Fibroblast of lung (primary cell): ENCODE measurements around the gene KCTD14. TPM values are rescaled to one million over a fixed set of nuclear protein-coding genes. Genes with fewer than 3 reads are reported as not detected.
"Not testable (repeated sequence)": the region's sequence is repeated elsewhere in the genome, so short reads cannot be mapped to it uniquely, and the experiment has no call there.

Experiments
- DNase-seq, 2 donors: peaks; one replicate each; pipeline versions ENCODE4 v3.0.0 to v3.0.0-alpha.2; 2010; ENCODE audit warnings: low read depth in 2 of 2
- H2AFZ ChIP-seq: 2 replicates; pipeline ENCODE4 v1.5.1; 2012; ENCODE audit warnings: low read length, control low read depth, inconsistent platforms
- H3K27ac ChIP-seq: 2 replicates; pipeline ENCODE4 v1.5.1; 2011; ENCODE audit warnings: low read length, control low read depth; ENCODE audit not compliant: insufficient read depth
- H3K27me3 ChIP-seq: 2 replicates; pipeline ENCODE4 v1.5.1; 2011; ENCODE audit warnings: mild to moderate bottlenecking, low read length; ENCODE audit not compliant: control insufficient read depth, insufficient read depth
- H3K36me3 ChIP-seq: 2 replicates; pipeline ENCODE4 v1.5.1; 2011; ENCODE audit warnings: low read length; ENCODE audit not compliant: control insufficient read depth, insufficient read depth
- H3K4me1 ChIP-seq: 2 replicates; pipeline ENCODE4 v1.5.1; 2011; ENCODE audit warnings: low read length; ENCODE audit not compliant: control insufficient read depth, insufficient read depth; ENCODE audit errors: extremely low read depth
- H3K4me2 ChIP-seq: 2 replicates; pipeline ENCODE4 v1.5.1; 2011; ENCODE audit warnings: low read length, control low read depth; ENCODE audit not compliant: insufficient read depth; ENCODE audit errors: extremely low read depth
- H3K4me3 ChIP-seq, 4 experiments: fragments of 200-600 bp in 1 of 4; sonication (generic) in 1 of 4; replicated peaks in 1 of 4; 2 replicates each; pipeline ENCODE4 v1.5.1; 2011 to 2016; ENCODE audit warnings: low read length in 4 of 4, low read depth in 3 of 4, mild to moderate bottlenecking in 3 of 4, control low read depth in 2 of 4, inconsistent platforms in 1 of 4, mixed read lengths in 1 of 4; ENCODE audit not compliant: insufficient read depth in 1 of 4; ENCODE audit errors: control extremely low read depth in 1 of 4
- H3K79me2 ChIP-seq: 2 replicates; pipeline ENCODE4 v1.5.1; 2012; ENCODE audit warnings: mild to moderate bottlenecking, low read length, inconsistent platforms; ENCODE audit not compliant: control insufficient read depth, insufficient read depth
- H3K9ac ChIP-seq: 2 replicates; pipeline ENCODE4 v1.5.1; 2011; ENCODE audit warnings: mild to moderate bottlenecking, low read length, control low read depth; ENCODE audit not compliant: insufficient read depth
- H3K9me3 ChIP-seq: 2 replicates; pipeline ENCODE4 v1.5.1; 2012; ENCODE audit warnings: low read depth, low read length; ENCODE audit not compliant: control insufficient read depth, insufficient read depth
- H4K20me1 ChIP-seq: 2 replicates; pipeline ENCODE4 v1.5.1; 2011; ENCODE audit warnings: low read length; ENCODE audit not compliant: control insufficient read depth, insufficient read depth; ENCODE audit errors: extremely low read depth
- EZH2 ChIP-seq: IDR thresholded peaks from 2 replicates; pipeline ENCODE4 v1.5.1; 2012; ENCODE audit warnings: low read length, control low read depth, mild to moderate bottlenecking; ENCODE audit errors: missing control alignments
- polyA plus RNA-seq, 2 donors: library from polyadenylated mRNA; depleted of rRNA in 1 of 2; stranded (reverse) in 1 of 2; unstranded in 1 of 2; fragments of >200 nt; gene quantifications; 2 replicates each; pipeline ENCODE4 v1.2.1, GENCODE V29; 2011 to 2012; ENCODE audit warnings: missing spikeins in 1 of 2
- total RNA-seq: library from RNA; depleted of rRNA; stranded (reverse); fragments of >200 nt; gene quantifications from 2 replicates; pipeline ENCODE4 v1.2.1, GENCODE V29; 2014
- TF ChIP-seq, protein P1 (sequence below), 2 donors: IDR thresholded peaks in 1 of 2; conservative IDR thresholded peaks in 1 of 2; 1 replicate in 1 of 2; 2 replicates in 1 of 2; pipeline ENCODE4 v1.5.1; 2011 to 2012; ENCODE audit warnings: low read length in 2 of 2, control low read depth in 1 of 2, inconsistent platforms in 1 of 2, low read depth in 1 of 2, mild to moderate bottlenecking in 1 of 2

The KCTD14 gene
- total and polyA plus RNA-seq, 2 donors (not counting 1 experiment from before 2014, with no cell fraction given) = 0.33 to 2.5 TPM

DNA sequence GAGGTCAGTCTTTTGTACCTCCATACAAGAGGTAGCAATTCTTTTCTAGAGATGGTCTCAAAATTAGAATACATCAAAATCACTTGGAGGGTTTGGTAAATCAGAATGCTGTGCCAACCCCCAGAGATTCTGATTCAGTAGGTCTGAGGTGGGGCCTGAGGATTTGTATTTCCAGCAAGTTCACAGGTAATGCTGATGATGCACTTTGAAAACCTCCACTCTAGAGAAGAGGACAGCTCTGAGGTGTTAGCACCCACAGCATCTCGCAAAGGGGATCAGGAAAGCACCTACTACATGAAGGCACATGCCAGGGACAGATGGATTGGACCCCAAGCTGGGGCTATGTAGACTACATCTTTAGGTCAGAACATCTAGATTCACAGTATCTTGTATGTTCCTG, 7.2 kb downstream of the KCTD14 start:
- Histone ChIP-seq H3K9me3 (no peaks in the 10 kb centered on the region), H3K4me3 (no peak overlapping the region), H3K4me1 (no peaks in the 10 kb centered on the region), H2AFZ (no peak overlapping the region), H4K20me1 (no peaks in the 10 kb centered on the region), H3K27me3 (no peaks in the 10 kb centered on the region), H3K9ac (no peak overlapping the region), H3K36me3 (no peaks in the 10 kb centered on the region), H3K4me2 (no peak overlapping the region), H3K27ac (no peak overlapping the region), H3K79me2 (no peaks in the 10 kb centered on the region)
- TF ChIP-seq EZH2 = no peak
- no peak for DNase-seq

DNA sequence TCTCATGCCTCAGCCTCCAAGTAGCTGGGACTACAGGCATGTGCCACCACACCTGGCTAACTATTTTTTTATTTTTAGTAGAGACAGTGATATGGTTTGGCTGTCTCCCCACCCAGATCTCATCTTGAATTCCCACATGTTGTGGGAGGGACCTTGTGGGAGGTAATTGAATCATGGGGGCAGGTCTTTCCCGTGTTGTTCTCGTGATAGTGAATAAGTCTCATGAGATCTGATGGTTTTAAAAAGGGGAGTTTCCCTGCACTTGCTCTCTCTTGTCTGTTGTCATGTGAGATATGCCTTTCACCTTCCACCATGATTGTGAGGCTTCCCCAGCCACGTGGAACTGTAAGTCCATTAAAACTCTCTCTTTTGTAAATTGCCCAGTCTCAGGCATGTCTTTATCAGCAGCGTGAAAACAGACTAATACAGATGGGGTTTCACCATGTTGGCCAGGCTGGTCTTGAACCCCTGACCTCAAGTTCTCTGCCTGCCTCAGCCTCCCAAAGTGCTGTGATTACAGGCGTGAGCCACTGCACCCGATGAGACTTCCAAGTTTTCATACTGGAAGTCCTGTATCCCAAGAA, 8.0 kb downstream of the KCTD14 start:
- H3K4me2 ChIP-seq, H3K27ac ChIP-seq, H3K79me2 ChIP-seq, H4K20me1 ChIP-seq, H3K4me1 ChIP-seq, H3K36me3 ChIP-seq, H3K9ac ChIP-seq, H2AFZ ChIP-seq, H3K4me3 ChIP-seq, H3K9me3 ChIP-seq, H3K27me3 ChIP-seq, DNase-seq: not testable (repeated sequence)

DNA sequence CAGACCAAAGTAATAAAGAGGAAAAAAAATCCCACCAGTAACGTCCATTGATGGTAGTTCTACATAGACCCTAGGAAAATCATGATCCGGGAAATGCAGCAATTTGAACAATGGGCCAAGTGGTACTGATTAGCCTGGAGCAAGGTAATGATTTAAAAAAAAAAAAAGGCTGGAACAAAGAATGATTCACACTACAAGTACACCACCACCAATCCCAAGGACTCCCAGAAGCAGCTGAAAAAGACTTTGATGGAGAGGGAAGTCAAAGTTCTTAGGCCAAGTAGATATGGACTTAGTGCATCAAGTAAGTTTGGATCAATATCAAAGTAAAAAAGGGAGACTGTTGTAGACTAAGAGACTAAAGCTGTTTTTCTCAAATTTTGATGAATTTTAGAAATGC, 11.8 kb downstream of the KCTD14 start:
- Histone ChIP-seq H3K79me2 (no peaks in the 10 kb centered on the region), H4K20me1 (no peaks in the 10 kb centered on the region), H3K36me3 (no peaks in the 10 kb centered on the region), H3K9me3 (no peaks in the 10 kb centered on the region), H2AFZ (no peak overlapping the region), H3K27ac (no peak overlapping the region), H3K4me2 (no peak overlapping the region), H3K4me1 (no peaks in the 10 kb centered on the region), H3K4me3 (no peak overlapping the region), H3K27me3 (no peaks in the 10 kb centered on the region), H3K9ac (no peak overlapping the region)
- DNase-seq = no peak
- TF ChIP-seq EZH2 = no peak
- TF ChIP-seq, protein P1, sequence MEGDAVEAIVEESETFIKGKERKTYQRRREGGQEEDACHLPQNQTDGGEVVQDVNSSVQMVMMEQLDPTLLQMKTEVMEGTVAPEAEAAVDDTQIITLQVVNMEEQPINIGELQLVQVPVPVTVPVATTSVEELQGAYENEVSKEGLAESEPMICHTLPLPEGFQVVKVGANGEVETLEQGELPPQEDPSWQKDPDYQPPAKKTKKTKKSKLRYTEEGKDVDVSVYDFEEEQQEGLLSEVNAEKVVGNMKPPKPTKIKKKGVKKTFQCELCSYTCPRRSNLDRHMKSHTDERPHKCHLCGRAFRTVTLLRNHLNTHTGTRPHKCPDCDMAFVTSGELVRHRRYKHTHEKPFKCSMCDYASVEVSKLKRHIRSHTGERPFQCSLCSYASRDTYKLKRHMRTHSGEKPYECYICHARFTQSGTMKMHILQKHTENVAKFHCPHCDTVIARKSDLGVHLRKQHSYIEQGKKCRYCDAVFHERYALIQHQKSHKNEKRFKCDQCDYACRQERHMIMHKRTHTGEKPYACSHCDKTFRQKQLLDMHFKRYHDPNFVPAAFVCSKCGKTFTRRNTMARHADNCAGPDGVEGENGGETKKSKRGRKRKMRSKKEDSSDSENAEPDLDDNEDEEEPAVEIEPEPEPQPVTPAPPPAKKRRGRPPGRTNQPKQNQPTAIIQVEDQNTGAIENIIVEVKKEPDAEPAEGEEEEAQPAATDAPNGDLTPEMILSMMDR (conservative IDR thresholded peaks at IDR 0.05 in 1 of 2, IDR thresholded peaks at IDR 0.05 in 1 of 2; ENCODE audit: low read depth in 1 of 2, low read length in 2 of 2) = no peak

DNA sequence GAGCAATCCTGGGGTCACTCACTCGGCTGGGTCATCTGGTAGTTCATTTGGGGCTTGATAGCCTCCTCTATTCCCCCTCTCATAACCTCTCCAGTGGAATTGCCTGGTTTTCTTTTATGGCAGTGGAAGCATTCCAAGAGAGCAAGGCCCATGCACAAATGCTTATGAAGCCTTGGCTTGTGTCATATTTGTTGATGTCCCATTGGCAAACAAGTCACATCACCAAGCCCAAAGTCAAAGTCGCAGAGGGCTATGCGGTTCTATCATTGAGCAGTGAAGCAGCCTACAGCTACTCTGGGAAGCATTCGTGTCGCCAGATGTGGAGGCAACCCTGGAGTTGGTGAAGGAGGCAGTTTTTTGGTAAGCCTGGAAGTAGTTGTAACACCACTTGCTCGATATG, 12.3 kb downstream of the KCTD14 start:
- no peaks in the 10 kb centered on the region for H3K4me1 ChIP-seq
- no peaks in the 10 kb centered on the region for H4K20me1 ChIP-seq
- H3K4me3 ChIP-seq = no peak overlapping the region
- H3K27me3 ChIP-seq = no peaks in the 10 kb centered on the region
- no peak for DNase-seq
- TF ChIP-seq, protein P1 (conservative IDR thresholded peaks at IDR 0.05 in 1 of 2, IDR thresholded peaks at IDR 0.05 in 1 of 2; ENCODE audit: low read depth in 1 of 2, low read length in 2 of 2) = no peak
- no peak for TF ChIP-seq EZH2
- no peak overlapping the region for H3K9ac ChIP-seq
- H3K79me2 ChIP-seq = no peaks in the 10 kb centered on the region
- no peak overlapping the region for H3K4me2 ChIP-seq
- H3K27ac ChIP-seq = no peak overlapping the region
- H3K36me3 ChIP-seq = no peaks in the 10 kb centered on the region
- H3K9me3 ChIP-seq = no peaks in the 10 kb centered on the region
- H2AFZ ChIP-seq = no peak overlapping the region
